Measurements from ENCODE around the gene LAMB2. TPM values are rescaled to one million over a fixed set of nuclear protein-coding genes. Genes with fewer than 3 reads are reported as not detected.

Gene LAMB2
- total RNA-seq, 1 donor from 2014 or later, result 515 TPM

- intact Hi-C loops (cut with DNase I), result no loop called here
- no peak for ATAC-seq
Observed at GRCh38 chr3:49098429-49098828, 34.4 kb downstream of the LAMB2 start.

GRCh38 chr3:49093853-49094767, 38.7 kb downstream of the LAMB2 start, which contains the start of gene QRICH1:
Gene QRICH1, minus strand, starts transcription at chr3:49094071. Its CDS starts 17,054 bp downstream, at chr3:49077017.
- intact Hi-C loops (cut with DNase I), result no loop called here
- DNase-seq (ENCODE audit: low spot score) (peak; percentile 99), ATAC-seq (peak; percentile 98)

More at GRCh38 chr3:49098429-49098828, 34.4 kb downstream of the LAMB2 start:
- no peak for DNase-seq (ENCODE audit: low spot score)

- DNase-seq (ENCODE audit: low spot score) (peak; percentile 85), ATAC-seq (peak; percentile 31)
- intact Hi-C loops (cut with DNase I), result no loop called here
Observed at GRCh38 chr3:49092938-49093852, 39.7 kb downstream of the LAMB2 start.

GRCh38 chr3:49081429-49081828, 51.4 kb downstream of the LAMB2 start:
- intact Hi-C loops (cut with DNase I), result no loop called here
- no peak for DNase-seq (ENCODE audit: low spot score)
- no peak for ATAC-seq

GRCh38 chr3:49079270-49079669, 53.6 kb downstream of the LAMB2 start:
- intact Hi-C loops (cut with DNase I), result no loop called here
- no peak for DNase-seq (ENCODE audit: low spot score)
- no peak for ATAC-seq

GRCh38 chr3:49076646-49077045, 56.2 kb downstream of the LAMB2 start:
- ATAC-seq (no peak), DNase-seq (ENCODE audit: low spot score) (no peak)
- intact Hi-C loops (cut with DNase I), result no loop called here

GRCh38 chr3:49076116-49076515, 56.7 kb downstream of the LAMB2 start:
- intact Hi-C loops (cut with DNase I), result no loop called here
- ATAC-seq (no peak), DNase-seq (ENCODE audit: low spot score) (no peak)

Small RNA genes within 50 kb of the gene (microRNA-seq; reads per million reads assigned to microRNA genes)
- not detected for gene MIR6890

Other genes starting within 250 kb of the LAMB2 start
- gene SLC25A20, start 234.2 kb downstream of the LAMB2 start, total RNA-seq, result 12.2 TPM
- gene ARIH2, start 214.2 kb downstream of the LAMB2 start, total RNA-seq, result 88.9 TPM
- gene P4HTM, start 142.8 kb downstream of the LAMB2 start, total RNA-seq, result 40.1 TPM
- gene WDR6, start 125.7 kb downstream of the LAMB2 start, total RNA-seq, result 149 TPM
- gene DALRD3, start 114.5 kb downstream of the LAMB2 start, total RNA-seq, result 18.7 TPM
- 75.1 TPM for gene NDUFAF3, start 110.9 kb downstream of the LAMB2 start, total RNA-seq
- 121 TPM for gene IMPDH2, start 103.7 kb downstream of the LAMB2 start, total RNA-seq
- gene QRICH1, start 39.0 kb downstream of the LAMB2 start, total RNA-seq, result 101 TPM
- gene QARS1, start 28.3 kb downstream of the LAMB2 start, total RNA-seq, result 123 TPM
- 55.7 TPM for gene USP19, start 12.2 kb downstream of the LAMB2 start, total RNA-seq
- gene CCDC71, start 33.3 kb upstream of the LAMB2 start, total RNA-seq, result 20.7 TPM
- gene KLHDC8B, start 38.5 kb upstream of the LAMB2 start, total RNA-seq, result 32.5 TPM
- 6.7 TPM for gene C3orf62, start 144.2 kb upstream of the LAMB2 start, total RNA-seq
- gene USP4, start 207.0 kb upstream of the LAMB2 start, total RNA-seq, result 83.2 TPM
- 142 TPM for gene GPX1, start 225.3 kb upstream of the LAMB2 start, total RNA-seq